Right kidney (tissue), 1 donor: ENCODE results near the gene NOP14.
"Not testable (repeated sequence)": the region's sequence is repeated elsewhere in the genome, so short reads cannot be mapped to it uniquely, and the experiment has no call there.

Experiments
- DNase-seq: peaks from one replicate; pipeline ENCODE4 v3.0.0-alpha.2; 2016

NOP14 gene

DNA sequence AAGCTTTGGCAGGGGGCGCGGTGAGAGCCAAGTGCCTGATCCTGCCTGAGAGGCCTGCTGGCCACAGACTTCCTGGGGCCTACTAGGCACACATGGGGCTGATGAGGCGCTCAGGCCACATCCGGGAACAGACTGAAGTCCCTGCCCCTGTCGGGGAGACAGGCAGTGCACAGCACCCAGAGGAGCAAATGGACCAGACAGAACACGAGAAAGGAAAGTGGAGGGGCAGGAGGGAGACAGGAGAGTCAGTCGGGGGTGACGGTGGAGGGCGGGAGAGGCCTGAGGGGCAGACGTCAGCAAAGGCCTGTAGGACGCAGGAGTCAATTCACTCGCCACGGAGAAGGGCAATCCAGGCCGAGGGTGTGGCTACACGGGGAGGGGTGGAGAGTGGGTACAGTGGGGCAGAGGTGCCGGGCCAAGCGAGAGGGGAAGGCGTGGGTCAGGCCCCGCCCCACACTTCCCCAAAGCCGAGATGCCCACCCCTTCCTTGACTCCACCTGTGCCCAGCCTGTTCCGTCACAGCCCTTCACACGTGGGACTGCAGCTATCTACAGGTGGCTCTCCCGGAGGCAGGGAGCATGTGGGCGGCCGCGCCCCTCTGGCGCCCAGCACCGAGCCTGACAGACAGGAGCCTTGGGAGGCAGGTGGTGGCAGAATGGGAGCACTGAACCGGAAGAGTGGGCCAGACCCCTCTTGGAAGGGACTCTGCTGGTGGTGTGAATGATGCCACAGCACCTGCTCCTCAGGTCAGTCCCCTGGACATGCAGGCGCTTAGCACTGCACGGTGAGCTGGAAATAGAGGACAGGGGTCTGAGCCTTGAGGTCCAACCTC, 20.5 kb downstream of the NOP14 start:
- no peak for DNase-seq

DNA sequence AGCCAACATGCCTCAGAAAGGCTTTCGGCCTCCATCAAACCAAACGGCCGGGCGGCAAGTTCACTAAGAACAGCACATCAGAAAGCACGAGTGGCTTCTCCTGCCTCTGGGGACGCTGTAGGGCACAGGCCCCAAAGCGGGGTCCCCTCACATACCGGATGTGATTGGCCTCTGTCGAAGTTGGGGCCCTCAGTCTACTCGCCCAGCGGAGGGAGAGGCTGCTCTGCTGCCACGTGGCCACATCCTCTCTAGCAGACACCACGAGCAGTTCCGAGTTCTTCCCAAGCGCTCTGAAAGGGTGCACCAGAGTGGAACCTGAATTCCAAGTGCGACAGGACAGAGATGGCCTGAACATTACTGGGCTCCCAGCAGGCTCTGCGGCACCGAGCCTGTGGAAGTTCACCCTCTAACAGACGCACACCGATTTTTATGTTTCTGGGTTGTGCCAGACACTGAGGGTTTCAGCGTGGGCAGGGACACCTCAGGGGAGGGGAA, 21.1 kb downstream of the NOP14 start:
- no peak for DNase-seq

DNA sequence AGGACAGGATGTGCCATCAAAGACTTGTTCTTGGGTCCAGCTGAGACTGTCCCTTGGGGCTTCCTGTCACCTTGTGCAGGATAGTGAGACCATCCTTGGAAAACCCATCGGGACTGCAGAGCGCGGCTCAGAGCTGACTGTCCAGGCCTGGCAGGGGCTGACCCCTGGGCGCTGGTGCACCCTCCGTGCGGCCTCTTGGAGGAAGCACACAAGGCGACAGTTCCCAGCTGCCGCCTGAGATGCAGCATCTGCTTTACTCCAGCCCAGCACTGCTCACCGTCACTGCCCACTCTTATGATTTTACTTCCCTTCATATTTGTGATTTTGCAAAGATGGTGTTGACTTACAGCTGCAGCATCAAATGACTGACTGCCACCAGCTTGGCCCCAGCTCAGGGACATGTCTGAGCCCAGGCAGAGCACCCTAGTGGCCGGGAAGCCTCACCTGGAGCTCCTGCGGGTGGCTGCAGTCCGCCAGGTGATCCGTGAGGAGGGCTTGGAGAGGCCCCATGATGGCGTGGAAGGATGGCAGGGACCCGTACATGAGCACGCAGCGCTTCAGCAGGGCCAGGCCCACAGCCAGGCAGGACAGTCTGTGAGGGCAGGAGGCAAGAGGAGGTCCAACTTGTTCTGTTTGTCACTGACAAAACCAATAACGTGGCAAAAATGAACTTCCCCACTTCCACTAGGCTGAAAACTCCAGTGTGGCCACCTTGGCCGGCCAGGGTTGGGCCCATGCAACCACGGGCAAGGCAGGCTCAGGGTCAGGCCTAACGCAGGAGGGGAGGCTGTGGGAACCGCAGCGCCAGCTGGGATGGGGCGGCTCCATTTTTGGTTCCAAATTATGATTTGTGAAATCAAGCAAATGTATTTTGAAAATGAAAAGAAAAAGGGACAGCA, 21.8 kb downstream of the NOP14 start:
- no peak for DNase-seq

DNA sequence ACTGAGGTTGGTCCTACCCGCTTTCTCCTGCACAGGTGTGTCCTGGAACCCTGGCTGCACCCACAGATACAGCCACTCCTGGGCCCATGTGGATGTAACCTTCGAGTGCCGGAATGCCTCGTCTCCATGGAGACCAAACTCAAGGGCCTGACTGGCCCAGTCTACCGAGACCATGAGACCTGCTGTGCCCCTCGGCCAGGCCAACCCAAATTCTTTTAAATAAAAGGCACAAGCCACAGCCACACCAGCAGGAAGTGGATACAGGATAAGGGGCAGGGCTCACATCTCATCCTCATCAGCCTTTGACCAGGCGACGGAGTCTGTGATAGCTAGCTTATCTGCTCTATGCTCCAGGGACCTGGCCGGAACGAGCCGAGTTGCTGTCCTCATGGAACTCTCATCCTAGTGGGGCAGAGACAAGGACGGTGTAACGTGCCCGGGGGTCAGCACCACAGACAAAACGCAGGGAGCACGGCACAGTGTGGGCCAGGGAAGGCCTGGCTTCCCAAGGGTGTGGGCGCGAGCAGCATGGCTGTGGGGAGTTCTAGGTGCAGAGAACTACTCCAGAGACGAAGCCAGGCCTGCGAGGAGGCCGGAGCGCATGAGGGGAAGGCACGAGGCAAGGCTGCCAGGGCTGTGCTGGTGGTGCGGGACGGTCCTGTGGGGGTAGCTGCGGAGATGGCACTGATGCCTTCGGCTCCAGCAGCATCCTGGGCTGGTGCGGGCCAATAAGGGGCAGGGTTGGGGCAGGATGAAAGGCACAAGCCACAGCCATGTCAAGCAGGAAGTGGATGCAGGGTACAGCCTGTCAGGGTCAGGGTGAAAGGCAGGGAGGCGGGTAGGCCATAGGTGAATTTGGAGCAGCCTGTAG, 22.7 kb downstream of the NOP14 start:
- no peak for DNase-seq

DNA sequence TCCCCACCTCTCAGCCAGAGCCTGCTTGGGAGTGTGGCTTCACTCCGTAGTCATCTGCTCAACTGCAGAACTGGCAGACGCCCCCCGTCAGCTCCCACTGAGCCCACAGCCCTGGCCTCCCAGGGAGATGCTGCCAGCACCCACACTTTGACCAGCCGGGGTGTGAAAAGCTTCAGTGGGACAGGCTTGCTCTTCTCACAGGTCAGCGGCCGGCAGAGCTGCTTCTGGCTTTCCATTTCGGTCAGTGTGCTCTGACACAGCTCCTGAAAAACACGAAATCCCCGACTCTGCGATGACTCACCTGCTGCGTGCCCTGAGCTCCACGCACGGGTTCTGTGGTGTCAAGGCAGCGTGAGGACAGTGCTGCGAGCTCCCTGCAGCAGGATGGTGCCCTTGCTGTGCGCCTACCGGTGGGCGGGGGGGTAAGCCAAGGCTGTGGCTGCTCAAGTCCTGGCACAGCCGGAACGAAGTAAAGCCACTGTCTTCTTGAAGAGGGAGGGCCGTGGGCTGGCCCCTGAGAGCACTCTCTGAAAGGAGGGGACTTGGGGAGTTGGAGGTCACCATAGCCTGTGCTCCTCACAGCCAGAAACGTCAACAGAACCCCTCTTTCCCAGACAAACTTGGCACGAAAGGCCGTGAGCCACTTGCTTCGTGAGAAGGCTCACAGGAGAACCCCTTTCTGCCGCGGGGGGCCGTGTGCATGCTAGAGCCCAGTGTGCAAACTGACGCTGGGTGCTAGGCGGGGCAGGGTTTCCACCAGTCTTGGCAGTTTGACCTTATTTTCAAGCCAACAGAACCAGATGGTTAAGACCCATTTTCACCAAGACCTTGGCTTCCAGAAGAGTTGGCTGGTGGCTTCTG, 23.6 kb downstream of the NOP14 start:
- no peak for DNase-seq

DNA sequence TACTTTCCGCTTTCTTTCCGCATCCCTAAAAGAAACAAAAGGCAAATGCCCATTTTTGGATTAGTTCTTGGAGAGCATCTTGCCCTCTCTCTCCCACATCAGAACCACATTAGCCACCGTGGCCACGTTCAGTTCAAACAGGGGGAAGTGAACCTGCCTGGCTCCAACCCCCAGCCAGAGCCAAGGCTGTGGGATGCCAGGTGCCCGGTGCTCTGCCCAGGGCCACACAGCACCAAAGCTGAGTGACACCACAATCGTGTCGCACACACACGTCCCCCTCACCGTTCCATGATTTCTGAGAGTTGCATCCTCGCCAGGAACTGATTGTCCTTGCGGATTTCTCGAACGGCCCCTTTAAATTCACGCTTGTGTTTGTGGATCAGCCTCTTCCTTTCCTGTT, 24.3 kb downstream of the NOP14 start:
- no peak for DNase-seq

DNA sequence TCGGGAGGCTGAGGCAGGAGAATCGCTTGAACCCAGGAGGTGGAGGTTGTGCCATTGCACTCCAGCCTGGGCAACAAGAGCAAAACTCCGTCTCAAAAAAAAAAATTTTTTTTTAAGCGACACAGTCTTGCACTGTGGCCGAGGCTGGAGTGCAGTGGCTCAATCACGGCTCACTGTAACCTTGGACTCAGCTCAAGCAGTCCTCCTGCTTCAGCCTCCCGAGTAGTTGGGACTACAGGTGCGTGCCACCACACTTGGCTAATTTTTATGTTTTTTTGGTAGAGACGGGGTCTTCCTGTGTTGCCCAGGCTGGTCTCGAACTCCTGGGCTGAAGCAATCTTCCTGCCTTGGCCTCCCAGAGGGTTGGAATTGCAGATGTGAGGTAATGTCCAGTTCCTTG, 24.8 kb downstream of the NOP14 start:
- DNase-seq = not testable (repeated sequence)

DNA sequence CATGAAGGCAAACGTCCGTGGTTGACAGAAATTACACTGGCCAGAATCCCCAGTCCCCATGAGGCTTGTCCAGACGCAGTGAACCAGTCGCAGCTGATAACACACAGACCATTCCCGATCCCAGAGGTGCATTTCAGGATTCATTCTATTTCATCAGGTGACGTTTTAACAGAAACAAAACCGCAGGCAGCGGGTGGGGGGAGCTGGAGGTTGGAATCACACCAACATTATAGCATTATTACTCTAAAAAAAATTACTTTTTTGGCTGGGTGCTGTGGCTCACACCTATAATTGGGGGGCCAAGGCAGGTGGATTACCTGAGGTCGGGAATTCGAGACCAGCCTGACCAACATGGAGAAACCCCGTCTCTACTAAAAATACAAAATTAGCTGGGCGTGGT, 25.2 kb downstream of the NOP14 start:
- DNase-seq = no peak

DNA sequence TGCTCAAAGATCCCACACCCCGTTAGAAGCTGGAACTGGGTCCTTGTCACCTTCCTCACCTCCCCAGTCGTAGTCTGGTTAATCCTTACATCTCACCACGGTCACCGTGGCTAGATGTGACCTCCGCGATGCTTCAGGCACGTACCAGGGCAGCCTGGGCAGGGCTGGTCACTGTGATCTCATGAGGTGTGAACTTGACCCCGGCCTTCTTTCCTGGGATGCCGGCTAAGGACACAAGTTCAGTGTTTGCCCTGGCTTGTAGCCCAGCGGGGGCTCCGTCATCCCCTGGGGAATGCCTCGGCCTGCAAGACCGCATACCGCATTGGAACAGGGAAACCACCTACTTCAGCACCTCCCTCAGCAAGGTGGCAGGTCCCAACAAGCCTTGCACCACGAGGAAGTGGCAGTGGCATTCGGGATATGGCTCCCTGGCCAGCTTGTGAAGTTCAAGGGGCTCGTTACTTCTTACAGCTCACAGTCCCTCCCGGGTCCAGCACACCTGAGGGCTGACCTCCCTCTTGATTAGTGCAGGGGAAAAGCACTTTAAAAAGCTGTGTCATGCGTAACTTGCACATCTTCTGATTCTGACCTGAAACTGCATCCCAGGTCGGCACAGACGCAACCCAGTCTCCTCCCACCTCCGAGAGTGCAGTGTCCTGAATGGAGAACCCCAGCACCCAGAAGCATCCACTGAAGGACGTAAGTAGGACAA, 25.9 kb downstream of the NOP14 start:
- DNase-seq = no peak

DNA sequence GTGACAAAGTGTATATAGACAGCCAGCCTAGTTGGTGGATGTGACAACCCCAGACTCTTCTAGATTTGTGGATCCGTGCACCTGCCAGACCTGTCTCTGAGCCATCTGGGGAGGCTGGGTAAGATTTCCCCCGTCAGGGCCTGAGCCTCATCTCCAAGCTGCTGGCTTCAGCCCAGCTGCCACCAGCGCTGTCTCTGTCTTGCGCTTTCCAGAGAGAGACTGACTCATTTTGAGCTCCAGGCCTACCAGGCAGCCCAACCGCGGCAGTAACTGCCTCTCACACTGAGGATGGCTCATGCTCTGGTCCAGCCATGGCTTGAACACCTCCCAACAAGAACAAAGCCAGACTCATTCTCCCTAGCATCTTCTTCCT, 26.4 kb downstream of the NOP14 start:
- DNase-seq = no peak

DNA sequence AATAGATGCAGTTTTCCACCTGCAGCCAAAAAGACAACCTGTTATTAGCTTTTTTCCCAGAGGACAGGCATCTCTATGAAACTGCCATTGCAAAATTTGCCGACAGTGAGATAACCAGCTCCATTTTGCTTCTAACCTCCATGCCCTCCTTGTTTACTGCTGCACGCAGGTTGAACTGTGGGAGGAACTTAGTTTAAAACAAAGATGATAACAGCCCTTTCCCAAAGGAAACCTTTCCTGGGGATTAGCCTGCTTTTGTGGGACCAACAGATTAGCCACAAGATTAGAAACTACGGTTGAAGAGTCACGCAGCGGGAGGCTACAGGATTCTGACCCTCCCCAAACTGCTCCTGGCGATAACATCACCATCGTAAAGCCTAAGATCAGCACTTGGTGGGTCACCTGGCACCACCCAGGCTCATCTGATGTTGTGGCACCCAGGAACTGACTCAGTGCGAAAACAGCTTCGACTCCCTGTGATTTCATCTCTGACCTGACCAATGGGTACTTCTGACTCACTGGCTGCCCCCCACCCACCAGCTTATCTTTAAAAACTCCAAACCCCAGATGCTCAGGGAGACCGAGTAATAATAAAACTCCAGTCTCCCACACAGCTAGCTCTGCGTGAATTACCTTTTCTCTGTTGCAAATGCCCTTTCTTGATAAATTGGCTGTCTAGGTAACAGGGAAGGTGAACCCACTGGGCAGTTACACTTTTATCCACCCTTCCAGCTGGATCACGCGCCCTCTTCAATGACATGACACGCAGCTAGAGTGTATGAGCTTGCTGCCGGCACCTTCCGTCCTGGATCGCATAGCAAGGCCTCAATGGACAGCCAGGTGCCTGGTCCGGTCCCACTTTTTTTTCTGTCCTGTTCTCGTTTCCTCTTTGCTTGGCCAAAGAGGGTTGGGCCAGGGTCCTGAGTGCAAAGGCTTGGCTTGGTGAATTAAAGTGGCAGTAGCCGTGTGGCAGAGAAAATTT, 27.2 kb downstream of the NOP14 start:
- no peak for DNase-seq

DNA sequence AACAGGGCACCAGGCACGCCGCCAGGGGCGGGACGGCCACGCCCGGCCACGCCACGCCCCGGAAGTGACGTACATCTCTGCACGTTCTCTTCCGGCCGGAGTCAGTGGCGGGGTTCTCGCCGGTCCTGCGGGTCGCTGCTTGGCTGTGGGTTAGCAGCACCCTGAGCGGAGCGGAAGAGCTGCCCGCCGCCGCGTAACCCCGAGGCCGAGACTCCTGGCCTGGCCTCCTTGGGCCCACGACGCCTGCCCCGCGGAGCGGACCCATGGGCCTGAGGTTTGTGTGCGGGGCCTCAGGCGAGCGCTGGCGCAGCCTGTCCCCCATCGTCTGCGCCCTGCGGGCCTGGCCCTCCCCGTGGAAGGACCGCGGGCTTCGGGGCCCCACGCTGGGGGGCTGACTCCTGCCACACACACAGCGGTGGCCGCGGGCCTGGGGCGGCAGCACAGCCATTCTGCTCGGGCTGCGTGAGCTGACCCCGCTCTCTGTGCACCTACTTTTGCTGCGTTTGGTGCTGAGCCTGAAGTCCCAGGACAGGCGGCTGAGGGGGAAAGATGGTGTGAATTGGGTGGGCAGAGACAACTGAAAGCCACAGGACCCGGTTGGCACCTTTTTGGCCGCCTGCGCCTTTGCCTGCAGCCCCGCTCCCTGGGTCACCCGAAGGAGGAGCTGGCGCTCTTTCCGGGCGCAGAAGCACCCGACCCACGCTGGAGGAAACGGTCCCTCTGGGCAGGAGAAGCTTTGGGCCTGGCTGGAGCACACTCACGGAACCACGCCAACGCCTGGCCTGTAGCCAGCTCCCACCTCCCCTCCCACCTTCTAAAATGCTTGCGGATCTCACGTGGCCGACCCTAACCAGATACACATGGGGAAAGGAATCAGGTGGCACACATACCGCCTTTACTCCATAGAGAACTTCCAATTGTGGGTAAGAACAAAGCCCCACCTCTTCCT, 28.1 kb downstream of the NOP14 start:
- peak; percentile 90 for DNase-seq

DNA sequence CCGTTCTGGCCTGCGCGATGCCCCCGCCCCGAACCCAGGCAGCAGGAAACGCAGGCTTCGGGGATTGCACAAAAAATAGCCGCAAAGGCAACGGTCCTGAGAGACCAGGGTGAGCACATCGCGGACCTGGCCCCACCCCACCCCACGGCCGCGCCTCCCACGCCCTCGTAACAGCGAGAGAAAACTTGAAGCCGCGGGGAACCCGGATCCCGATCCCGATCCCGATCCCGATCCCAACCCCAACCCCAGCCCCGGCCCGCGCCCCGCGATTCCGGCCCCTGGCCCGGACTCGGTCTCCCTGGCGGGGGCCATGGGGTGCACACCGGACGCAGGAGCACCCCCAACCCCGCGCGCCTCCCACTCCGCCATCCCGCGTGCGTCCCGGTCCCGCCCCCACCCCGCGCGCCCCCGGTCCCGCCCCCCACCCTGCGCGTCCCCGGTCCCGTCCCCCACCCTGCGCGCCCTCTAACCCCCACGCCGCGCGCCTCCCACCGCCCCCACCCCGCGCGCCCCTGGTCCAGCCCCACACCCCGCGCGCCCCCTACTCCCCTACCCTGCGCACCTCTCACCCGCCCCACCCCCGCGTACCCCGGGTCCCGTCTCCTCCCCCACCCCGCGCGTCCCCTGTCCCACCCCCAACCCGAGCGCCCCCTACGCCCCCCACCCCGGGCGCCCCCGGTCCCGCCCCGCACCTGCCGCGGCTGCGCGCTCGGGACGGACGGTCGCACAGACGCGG, 29.0 kb downstream of the NOP14 start:
- peak; percentile 56 for DNase-seq

DNA sequence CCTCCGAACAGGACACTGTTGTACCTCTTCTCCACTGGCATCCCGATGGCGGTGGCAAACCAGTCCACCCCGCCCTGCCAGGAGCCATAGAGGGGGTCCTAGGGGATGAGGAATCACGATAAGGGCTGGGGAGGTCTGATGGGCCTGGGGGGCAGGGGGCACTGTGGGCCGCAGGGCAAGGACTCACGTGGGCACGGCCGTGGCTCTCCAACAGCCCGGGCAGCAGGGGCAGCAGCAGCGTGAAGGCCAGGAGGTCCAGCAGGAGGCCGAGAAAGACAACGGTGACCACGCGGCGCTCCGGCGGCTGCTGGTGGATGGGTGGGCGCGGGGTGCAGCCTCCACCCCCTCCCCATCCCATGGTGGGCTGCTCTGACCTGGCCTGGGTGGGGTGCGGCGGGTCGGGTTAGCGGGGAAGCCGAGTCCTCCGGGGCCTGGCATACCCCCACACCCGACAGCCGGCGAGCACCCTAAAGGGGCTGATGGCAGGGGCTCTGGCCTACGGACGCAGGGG, 29.6 kb downstream of the NOP14 start:
- no peak for DNase-seq

DNA sequence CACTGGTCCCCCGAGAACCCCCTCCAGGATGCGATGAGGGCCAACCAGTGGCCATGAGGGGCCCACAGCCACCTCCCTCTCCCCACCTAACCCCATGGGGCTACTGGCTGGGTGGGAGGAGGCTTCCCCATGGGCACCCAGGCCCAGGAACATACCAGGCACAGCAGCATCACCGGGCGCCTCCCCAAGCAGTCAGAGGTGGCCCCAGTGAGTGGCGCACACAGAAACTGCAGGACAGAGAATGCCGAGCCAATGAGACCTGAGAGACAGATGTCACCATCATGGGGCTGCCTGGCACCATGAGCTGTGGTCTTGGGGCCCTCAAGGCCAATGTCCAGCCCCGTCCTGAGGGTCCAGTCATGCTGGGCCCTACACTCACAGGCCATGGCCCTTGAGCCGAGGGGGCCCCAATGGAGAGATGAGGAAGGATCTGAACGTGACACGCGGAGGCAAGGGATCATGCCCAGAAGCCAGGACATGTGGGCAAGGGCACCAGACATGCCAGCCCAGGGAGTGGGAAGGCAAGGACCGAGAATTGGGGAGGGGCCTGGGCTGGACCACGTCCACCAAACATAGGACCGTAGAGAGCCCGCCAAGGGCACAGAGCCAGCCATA, 30.1 kb downstream of the NOP14 start:
- no peak for DNase-seq

DNA sequence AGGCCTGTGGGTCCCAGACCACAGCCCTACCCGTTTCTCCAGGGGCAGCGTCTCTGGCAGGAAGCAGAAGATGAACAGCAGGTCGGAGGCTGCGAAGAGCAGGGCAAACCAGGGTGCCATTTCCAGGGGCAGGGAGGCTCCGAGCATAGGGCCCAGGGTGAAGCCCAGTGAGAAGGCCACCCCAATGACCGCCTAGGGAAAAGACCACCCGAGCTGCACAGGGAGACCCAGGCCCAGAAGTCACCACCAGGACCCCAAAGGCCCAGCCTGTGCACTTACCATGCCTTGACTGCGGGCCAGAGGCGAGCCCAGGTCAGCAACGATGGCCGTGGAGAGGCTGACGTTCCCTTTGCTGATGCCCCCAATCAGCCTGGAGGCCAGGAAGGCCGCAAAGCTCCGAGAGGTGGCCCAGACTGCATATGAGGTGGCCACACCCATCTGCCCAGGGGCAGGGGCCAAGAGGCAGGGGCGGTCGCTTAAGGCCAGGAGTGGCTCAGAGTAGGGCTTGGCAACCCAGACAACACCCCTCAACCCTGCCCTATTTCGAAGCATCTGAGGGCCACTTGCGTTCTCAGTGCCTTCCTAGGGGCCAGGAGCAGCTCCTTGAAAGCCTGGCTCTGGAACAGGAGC, 30.8 kb downstream of the NOP14 start:
- DNase-seq = no peak
